HTERT RPE-1 (cell line): ENCODE measurements around the gene MISP3.

Experiments
- in situ Hi-C: fragments of 300-500 bp; cut with MboI; formaldehyde crosslinking; loops from 4 replicates; pipeline ENCODE4 v1.14.3; 2020; ENCODE audit warnings: low sequenced_read_pairs

MISP3 gene

DNA sequence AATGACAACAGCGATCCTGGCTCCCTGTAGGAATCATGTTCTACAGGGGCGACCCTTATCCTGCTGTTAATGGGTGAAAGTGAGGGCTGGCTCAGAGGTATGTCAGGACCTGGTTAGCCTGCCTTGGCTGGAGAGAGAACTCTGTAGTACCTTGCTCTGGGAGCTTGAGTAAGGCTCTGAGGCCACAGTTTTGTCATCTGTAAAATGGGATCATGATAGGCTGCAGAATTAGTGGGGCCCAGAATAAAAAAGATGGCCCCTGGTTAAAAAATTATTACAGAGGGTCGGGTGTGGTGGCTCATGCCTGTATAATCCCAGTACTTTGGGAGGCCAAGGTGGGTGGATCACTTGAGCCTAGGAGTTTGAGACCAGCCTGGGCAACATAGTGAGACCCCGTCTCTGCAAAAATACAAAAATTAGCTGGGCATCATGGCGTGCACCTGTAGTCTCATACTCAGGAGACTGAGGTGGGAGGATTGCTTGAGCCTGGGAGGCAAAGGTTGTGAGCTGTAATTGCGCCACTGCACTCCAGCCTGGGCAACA lies 28.5 kb downstream of the MISP3 start:
- in situ Hi-C loops, result no loop called here

DNA sequence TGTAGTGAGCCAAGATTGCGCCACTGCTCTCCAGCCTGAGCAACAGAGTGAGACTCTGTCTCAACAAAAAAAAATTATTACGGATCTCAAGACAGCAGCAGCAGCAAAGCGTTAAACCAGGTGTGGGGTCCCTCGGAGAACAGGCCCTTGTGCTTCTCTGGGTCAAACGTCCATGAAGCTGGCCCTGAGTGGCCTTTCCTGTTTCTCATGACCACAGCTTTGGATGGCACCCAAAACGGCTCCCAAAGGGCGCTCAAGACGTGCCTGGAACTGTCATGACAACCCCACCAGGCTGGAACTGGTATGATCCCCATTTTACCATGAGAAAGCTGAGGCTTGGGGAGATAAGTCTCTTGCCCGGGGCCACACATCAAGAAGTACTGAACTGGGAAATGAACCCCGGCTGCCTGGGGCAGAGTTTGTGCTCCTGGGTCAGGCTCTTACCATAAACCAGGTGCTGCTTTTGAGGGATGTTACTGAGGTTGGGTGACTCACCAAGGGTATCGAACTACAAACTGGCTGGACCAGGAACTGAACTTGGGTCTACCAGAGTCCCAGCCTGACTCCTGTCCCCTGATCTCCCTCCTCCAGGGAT lies 29.6 kb downstream of the MISP3 start:
- in situ Hi-C loops, result no loop called here

DNA sequence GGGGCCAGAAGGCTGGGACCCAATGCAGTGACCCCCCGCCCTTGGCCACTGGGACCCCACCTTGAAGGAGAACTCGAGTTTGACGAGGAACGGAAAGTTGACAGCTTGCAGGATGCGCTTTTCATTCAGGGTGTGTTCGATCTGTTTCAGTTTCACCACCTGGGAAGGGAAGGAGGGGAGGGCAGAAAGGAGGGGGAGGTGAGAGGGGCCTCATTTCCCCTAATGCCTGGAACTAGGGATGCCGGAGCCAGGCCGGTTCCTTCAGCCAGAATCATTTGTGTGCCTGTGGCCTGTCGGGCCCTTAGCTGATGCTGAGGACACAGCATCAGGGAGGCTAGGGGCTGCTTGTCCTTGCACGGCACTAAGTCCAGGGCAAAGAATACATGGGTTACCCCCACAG lies 30.2 kb downstream of the MISP3 start:
- in situ Hi-C loops, result no loop called here

DNA sequence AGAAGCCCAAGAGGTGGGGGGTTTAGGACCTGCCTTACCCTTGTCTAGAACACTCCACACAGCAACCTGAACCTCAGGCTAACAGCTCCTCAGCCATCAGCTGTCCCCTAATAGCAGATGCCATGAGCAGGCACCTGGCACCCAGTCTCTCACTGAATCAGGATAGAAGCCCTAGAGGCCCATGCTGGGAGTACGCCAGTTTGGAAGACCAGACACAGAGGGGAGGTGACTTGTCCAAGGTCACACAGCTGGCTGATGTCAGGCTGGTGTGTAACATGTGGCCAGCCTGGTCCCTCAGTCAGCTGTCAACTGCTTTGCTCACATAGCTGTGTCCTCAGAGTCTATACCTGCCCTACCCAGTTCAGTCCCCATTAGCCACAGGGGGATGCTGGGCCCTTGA lies 30.7 kb downstream of the MISP3 start:
- in situ Hi-C loops, result no loop called here

DNA sequence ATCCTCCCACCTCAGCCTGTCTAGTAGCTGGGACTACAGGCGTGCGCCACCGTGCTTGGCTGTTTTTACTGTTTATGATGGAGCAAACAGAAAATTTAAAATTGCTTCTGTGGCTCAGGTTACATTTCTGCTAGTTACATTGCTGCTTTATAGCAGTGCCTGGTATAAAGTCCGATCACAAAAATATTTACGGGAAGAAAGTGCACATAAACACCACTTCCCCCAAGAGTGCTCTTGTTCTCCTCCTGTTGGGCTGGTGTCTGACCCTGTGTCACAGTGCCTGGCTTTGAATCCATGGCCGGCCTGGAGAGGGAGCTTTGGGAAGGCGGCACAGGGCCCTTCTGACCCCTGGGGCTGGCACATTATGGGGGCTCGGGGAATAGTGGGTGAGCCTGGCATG lies 33.1 kb downstream of the MISP3 start:
- in situ Hi-C loops, result no loop called here

DNA sequence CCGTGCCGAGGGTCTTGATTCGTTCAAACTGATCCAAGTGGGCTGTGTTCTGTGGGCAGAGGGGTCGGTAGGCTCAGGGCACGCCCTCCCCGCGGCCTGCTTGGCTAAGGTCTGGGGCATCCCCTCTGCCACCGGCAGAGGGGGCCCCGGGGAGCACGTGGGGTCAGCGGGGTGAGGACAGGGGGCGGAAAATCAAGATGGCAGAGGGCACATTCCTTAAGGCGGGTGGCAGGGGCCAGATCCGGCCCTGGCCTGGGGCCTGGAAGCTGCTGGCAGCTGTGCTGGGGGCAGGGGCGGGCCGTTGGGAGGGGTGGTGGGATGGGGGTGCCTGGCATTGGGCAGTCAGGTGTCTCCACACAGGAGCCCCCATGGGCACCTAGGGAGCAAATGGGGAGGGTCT lies 34.3 kb downstream of the MISP3 start:
- in situ Hi-C loops, result no loop called here

DNA sequence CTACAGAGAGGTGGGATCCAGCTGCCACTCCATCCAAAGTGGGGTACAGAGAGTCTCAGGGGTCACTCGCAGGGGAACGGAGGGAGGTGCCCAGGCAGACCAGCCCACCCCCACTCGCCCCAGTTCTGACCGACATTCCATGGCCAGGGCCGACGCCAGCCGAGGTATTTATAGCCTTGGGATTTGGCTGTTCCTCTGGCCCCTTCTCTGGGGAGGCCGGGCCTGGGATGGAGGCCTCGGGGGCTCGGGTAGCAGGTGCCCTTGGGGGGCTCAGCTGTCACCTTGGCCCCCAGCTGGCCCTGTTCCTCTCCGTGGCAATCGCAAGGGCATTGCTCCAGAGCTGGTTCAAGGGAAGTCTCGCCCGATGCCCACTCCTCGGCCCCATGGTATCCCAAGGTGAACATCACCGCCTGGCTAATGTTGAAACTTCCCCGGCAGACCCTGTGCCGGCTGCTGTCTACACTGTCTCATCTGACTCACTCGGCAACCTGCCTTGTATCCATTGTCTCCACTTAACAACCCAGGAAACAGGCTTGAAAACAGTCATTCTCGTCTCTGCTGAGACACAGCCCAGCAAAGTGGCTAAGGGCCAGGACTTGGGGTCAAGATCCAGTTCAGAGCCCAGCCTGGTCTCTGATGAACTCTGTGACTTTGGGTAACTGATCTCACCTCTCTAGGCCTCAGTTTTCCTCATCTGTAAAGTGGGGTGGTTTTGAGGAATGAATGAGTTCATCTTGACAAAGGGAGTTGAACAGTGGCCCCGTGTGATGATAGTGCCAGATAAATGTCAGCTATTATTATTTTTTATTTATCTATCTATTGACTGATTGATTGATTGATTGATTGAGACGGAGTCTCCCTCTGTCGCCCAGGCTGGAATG lies 35.2 kb downstream of the MISP3 start:
- in situ Hi-C loops, result no loop called here

DNA sequence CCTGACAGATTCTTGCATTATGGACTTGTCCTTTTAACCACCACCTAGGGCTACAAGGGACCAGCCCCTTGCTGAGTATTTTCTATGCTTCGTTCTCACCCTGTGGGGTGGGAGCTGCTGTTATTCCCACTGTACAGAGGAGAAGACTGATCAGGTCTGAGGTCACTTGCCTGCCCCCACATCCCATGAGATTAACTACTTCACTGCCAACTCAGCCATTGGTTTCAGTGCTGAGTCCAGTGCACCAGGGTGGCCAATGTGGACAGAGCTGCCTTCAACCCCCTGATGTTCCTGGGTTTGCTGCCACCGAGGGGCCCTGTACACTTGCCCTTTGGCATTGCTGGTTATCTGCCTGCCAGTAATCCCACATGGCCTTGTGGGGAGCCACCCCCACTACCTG lies 38.1 kb downstream of the MISP3 start:
- in situ Hi-C loops, result no loop called here

DNA sequence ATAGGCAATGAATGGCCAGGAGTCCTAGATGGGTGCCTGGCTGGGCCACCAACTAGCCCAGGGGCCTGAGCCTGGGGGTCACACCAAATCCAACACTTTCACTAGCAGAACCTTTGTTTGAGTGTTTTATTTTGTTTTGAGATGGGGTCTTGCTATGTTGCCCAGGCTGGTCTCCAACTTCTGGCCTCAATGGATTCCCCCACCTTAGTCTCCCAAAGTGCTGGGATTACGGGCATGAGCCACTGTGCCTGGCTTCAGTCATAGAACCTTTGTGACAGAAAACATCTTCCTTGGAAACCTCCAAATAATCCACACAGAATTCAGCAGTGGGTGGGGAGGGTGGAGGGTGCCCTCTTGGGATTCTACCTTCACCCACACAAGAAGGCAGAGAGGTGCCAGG lies 38.9 kb downstream of the MISP3 start:
- in situ Hi-C loops, result no loop called here

DNA sequence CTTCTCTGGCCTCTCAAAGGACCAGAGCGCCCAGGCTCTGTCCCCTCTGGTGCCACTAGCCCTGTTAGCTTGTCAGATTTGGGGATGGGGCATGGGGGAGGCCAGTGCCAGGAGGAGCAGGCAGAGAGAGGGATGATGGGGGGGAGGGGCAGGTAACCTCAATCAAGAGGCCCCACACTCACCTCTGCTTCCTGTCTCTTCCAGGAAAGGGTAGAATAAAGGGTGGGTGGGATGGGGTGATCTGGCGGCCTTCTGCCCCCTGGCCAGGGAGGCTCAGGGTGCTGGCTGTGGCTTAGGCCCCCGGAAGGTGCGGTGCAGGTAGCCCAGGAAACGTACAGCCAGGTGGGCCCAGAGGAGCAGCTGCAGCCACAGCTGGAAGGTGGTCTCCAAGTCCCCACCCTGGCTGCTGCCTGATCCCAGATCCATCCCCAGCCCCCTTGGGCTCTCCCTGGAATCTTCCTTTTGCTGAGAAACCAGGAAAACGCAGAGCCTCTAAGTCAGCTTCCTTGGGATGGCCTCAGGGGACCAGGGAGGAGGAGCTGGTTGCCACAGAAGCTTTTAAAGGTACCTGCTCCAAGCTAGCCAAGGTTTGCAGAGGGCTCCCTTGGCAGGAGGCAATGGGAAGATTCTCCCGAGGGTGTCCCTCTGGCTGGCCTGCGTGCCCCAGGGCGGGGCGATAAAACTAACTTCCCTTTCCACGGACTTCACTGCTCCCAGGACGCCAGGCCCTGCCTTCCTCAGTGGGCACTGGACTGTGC lies 39.6 kb downstream of the MISP3 start:
- in situ Hi-C loops, result no loop called here

DNA sequence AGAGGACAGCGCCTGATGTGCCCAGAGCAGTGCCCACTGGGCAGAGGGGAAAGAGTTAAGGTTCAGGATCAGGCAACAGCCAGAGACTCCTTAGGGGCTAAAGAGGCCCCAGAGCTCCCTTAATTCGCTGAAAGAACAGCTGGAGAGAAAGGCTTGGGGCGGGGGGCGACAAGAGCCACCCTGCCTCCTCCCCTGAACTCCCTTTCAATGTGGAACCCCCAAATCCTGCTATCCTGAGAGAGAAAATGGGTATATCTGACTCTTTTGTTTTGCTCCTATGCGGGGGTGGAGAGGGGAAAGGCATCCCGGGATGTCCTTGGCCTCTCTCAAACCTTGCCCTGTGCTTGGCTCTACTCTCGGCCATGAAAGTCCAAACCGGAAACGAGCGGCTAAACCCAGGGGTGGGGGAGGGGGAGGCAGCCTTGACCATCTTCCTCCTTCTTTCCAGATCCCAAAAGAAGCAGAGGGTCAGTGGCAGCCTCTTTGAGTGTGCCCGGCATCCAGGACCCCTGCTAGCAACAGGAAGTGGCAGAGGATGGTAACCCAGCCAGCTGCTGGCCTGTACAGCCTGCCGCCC lies 40.3 kb downstream of the MISP3 start:
- in situ Hi-C loops, result no loop called here

DNA sequence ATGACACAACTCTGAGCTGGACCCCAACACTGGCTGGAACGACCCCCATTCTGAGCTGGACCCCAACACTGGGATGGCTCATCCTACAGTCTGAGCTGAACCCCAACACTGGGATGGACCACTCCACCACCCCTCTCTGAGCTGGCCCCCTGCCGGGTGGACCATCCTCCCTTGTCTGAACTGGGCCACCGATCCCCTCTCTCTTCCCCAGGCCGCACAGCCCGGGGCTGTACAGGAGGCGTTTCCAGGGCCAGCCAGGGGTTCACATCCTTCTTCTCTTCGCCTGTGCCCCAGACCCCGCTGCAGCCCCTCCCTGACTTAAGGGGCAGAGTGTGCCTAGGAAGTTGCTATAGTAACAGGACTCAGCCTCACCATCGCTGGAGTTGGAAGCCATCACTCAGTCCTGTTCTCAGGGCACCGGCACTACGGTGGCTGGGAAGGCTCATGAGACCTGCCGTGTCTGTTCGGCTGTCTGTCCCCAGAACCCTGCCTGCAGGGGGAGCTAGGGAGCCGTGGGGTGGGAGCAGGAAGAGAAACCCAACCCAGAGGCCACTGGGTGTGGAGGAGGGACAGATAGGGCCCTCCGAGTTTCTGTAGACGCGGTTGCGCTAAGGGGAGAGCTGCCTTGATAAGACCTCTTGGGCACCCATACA lies 41.3 kb downstream of the MISP3 start:
- in situ Hi-C loops, result no loop called here

DNA sequence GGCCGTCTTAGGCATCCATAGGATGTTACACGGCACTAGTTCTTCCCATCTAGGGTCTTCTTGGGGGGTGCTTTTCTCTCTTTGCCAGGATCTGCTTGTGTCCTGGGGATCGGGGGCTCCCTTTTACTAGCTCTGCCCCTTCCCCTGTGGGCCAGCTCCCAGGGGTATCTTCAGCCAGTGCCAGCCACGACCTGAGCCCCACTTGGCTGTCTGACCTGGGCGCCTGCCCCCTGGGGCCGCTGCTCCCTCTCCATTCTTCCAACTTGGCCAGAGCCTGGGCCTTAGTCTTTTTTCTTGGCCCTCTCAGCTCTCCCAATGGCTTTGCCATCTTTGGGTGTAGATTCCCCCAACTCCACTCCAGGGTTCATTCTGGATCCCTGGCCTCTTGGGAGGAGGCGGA lies 41.9 kb downstream of the MISP3 start:
- in situ Hi-C loops, result no loop called here

DNA sequence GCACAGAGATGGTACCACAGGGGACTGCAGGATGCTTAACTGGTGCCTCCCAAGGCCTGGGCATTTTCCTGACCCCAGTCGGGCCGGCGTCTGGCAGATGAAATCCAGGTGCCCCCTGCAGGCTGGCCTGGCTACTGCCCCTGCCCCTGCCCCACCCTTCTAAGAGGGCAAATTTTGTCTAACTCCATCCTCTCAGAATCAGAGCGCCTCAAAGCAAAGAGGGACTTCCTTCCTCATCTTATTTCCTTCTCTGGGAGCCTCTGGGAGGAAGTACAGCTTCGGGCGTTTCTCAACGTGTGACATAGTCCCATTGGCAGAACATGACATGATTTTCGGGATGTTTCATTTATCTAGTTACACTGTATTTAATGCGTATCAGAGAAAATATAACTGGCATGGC lies 42.3 kb downstream of the MISP3 start:
- in situ Hi-C loops, result no loop called here

DNA sequence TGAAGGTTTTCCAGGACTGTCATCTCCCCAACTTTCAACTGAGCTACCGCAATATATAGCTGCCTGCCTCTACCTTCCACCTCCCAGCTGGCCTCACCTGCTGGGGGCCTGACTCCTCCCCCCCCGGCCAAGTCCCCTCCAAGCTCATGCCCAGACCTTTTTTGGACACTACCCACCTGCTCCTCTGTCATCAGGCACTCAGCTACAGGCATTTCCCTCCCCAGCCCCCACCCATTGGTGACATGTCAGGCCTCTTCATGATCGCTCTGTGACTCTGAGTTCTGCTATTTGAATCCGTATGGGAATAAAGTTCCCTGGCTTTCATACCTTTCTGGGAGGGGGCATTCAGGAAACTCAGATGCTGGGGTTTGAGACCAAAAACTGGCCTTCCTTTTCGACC lies 43.2 kb downstream of the MISP3 start:
- in situ Hi-C loops, result no loop called here

DNA sequence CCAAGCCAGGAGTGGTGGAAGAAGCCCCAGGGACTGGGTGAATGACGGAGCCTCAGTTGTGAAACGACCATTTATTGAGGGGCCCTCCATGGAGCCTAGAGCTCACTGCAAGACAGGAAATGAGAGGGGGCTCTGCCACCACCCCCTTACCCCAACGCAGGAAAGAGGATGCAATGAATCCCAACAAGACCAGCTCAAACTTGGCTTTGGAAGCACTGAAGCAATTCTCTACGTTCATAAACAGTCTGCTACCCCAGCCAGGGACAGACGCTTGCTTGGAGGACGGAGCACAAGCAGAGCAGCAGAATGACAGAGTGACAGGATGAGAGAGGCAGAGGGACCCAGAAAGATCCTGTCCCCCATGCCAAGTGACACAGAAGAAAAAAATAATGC lies 43.9 kb downstream of the MISP3 start:
- in situ Hi-C loops, result no loop called here

DNA sequence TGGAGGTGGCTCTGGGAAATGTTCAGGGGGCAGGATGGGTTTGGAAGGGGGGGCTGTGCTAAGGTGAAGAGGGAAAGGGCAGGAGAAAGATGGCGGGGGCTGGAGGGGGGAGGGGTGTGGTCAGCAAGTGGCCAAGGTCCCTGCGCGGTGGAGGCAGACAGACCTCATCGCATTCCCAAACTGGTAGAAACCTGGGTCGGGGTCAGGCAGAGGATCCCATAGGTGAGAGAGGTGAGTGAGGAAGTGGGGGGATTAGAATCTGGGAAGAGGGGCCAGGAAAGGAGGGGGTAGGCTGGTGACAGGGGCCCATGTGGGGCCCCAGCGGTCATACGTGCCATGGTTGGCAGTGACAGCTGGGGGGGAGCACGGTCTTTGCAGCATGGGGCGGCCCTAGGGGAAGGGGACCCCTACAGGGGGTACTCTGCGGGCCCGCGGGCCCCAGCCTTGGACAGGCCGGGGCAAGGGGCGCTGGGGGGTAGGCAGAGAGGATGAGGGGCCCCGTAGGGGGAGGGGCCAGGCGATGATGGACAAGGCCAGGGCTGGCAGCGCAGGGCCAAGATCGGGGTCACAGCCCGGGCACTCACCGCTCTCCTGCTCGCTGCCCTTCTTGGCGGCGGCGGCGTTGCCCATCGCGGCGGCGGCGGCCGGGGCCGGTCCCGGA lies 44.5 kb downstream of the MISP3 start:
- in situ Hi-C loops, result no loop called here

DNA sequence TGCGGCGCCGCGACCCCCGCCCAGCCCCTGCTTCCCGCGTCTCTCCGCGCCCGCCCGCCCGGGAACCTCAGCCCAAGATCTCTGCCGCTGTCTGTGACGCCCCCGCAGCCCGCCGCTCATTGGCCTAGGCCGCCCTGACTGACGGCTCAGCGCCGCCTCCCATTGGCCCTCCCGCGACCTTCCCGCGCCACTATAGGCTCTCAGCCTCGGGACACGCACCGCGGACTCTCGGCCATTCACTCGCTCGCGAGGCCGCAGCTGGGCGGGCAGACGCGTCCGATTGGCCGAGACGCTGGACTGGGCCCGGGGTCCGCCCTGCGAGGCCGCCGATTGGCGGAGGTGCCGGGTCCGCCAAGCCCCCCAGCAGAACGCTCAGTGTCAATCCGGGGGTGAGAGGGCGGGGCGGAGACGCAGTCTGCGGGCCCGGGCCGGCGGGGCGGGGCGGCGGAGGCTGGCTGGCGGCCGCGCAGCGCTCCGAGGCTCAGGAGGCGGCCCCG lies 45.1 kb downstream of the MISP3 start, which contains the start of gene PRKACA:
Gene PRKACA, minus strand, starts transcription at position 95 of the 497 bp plus-strand sequence. CDS start 215 bp downstream, outside the sequence.
- in situ Hi-C loops, result no loop called here

DNA sequence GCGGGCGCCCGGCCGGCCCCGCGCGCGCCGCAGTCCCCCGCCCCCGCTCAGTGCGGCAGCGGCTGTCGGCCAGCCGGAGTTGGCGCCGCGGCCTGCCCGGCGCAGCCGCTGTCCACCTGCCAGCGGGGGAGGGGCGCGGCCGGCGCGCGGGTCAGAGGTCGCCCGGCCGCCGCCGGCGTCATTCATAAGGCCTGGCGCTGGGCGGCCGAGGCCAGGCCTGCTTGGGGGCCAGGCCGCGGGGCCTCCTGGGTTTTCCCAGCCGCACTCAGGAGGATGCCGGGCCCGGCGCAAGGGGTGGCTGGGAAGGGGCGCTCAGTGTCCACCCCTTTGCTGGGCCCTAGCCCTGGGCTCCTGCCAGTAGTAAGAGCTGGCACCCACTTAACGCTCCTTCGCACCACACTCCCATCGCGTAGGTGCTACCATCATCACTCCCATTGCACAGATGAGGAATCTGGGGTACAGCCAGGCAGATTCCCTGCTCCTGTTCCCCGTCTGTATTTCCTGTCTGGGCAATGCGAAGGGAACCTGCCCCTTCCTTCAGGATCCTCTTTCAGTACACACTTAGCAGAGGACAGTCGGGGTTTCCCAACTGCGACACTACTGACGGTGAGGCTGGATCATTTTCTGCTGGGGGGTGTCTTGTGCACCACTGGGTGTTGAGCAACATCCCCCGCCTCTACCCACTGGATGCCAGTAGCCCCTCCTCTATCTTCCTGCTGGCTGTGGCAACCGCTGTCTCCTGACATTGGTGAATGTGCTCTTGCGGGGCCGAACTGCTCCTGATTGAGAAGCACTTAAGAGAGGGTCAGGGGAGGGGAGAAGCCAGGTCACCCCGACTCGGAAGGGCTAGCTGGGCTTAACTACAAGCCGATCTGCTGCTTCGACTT lies 45.8 kb downstream of the MISP3 start:
- in situ Hi-C loops, result no loop called here
